DOHH2 (cell line): ENCODE measurements around the gene PDK4.

Experiments used
- EZH2phosphoT487 ChIP-seq: fragments of 200-600 bp; sonication (generic); IDR thresholded peaks from 2 replicates; pipeline ENCODE4 v1.6.1; 2017; ENCODE audit warnings: borderline replicate concordance, mild to moderate bottlenecking, antibody characterized with exemption, low read length, moderate library complexity, mixed read lengths
- TF ChIP-seq, protein P1 (sequence below): fragments of 200-600 bp; sonication (generic); IDR thresholded peaks from one replicate; pipeline ENCODE4 v1.5.1; 2014; ENCODE audit warnings: antibody characterized with exemption, mild to moderate bottlenecking, low read depth, low read length; ENCODE audit not compliant: poor library complexity, severe bottlenecking

DNA sequence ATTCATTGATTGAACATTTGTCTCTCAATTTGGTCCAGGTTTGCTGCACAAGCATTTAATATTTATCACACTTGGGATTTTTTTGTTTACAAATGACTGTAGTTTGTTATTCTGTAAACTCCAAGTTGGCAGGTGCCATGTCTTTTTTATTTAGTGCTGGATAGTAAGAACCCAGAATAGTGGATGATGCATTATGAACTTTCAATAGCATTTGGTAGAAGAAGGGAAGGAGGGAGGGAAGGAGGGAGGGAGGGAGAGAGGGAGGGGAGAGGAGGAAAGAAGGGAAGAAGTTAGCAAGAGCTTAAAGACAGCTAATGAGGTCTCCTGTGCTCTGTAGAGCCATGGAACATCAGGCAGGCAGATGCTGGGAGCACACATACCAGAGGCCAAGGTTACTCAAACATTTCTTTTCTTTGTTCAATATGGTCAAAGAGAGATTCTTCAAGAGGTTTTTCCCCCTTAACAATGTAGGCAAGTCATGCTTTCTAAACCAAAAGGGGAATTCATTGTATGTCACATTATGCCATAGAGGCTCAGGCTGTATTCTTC, 25.8 kb upstream of the PDK4 start:
- TF ChIP-seq, protein P1, sequence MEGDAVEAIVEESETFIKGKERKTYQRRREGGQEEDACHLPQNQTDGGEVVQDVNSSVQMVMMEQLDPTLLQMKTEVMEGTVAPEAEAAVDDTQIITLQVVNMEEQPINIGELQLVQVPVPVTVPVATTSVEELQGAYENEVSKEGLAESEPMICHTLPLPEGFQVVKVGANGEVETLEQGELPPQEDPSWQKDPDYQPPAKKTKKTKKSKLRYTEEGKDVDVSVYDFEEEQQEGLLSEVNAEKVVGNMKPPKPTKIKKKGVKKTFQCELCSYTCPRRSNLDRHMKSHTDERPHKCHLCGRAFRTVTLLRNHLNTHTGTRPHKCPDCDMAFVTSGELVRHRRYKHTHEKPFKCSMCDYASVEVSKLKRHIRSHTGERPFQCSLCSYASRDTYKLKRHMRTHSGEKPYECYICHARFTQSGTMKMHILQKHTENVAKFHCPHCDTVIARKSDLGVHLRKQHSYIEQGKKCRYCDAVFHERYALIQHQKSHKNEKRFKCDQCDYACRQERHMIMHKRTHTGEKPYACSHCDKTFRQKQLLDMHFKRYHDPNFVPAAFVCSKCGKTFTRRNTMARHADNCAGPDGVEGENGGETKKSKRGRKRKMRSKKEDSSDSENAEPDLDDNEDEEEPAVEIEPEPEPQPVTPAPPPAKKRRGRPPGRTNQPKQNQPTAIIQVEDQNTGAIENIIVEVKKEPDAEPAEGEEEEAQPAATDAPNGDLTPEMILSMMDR: no peak
- no peak for TF ChIP-seq EZH2phosphoT487
